Measurements from ENCODE around the gene DEGS2.

Gene DEGS2

DNA sequence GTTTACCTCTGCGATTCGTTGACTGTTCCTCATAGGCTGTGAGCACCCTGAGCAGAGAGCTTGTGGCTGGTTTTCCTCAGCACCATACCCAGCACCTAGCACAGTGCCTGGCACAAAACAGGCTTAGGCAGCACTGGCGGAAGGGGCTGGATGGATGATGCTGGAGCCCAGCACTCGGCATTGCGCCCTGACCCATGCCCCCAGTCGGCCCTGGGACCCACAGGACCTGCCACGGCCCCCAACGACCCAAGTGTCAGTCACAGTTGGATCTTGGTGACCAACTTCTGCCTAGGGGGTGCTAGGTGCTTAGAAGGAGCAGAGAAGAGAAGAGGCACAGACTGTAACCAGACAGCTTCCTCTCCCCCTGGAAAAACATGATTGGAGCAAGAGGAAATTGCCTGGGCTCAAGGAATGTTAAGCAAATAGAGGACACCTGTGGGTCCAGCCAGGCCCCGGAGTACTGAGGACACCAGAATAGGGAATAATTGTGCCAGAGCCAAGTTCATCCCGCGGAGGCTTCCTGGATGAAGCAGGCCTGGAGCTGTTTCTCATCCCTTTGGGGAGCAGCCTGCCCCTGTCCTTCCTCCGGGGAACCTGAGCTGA, 31.5 kb downstream of the DEGS2 start (continued):
- TF ChIP-seq, protein P1, sequence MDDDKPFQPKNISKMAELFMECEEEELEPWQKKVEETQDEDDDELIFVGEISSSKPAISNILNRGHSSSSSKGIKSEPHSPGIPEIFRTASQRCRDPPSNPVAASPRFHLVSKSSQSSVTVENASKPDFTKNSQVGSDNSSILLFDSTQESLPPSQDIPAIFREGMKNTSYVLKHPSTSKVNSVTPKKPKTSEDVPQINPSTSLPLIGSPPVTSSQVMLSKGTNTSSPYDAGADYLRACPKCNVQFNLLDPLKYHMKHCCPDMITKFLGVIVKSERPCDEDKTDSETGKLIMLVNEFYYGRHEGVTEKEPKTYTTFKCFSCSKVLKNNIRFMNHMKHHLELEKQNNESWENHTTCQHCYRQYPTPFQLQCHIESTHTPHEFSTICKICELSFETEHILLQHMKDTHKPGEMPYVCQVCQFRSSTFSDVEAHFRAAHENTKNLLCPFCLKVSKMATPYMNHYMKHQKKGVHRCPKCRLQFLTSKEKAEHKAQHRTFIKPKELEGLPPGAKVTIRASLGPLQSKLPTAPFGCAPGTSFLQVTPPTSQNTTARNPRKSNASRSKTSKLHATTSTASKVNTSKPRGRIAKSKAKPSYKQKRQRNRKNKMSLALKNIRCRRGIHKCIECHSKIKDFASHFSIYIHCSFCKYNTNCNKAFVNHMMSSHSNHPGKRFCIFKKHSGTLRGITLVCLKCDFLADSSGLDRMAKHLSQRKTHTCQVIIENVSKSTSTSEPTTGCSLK (tag by site-specific recombination; IDR thresholded peaks at IDR 0.05) = no peak
- no peak for TF ChIP-seq ZNF600 (tag by site-specific recombination; IDR thresholded peaks at IDR 0.05)
- TF ChIP-seq ZNF654 (tag by site-specific recombination; IDR thresholded peaks at IDR 0.05; ENCODE audit: low read depth) = no peak
- no peak for TF ChIP-seq ZBTB1 (tag by site-specific recombination; IDR thresholded peaks at IDR 0.05)

- no peaks in the 10 kb centered on the region for H3K4me1 ChIP-seq (ENCODE audit: control insufficient read depth, insufficient read depth, low read length)
- POLR2A ChIA-PET = no interaction called here
- CTCF ChIA-PET = interaction anchor here (1.4 kb wide), 1 partner anchor 180 kb away, joined by 4 read pairs; no protein-coding TSS in a partner anchor
- H3K27ac ChIP-seq (ENCODE audit: extremely low read depth, low read depth, low read length) = no peak overlapping the region
- TF ChIP-seq, protein P2, sequence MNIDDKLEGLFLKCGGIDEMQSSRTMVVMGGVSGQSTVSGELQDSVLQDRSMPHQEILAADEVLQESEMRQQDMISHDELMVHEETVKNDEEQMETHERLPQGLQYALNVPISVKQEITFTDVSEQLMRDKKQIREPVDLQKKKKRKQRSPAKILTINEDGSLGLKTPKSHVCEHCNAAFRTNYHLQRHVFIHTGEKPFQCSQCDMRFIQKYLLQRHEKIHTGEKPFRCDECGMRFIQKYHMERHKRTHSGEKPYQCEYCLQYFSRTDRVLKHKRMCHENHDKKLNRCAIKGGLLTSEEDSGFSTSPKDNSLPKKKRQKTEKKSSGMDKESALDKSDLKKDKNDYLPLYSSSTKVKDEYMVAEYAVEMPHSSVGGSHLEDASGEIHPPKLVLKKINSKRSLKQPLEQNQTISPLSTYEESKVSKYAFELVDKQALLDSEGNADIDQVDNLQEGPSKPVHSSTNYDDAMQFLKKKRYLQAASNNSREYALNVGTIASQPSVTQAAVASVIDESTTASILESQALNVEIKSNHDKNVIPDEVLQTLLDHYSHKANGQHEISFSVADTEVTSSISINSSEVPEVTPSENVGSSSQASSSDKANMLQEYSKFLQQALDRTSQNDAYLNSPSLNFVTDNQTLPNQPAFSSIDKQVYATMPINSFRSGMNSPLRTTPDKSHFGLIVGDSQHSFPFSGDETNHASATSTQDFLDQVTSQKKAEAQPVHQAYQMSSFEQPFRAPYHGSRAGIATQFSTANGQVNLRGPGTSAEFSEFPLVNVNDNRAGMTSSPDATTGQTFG (tag by site-specific recombination; IDR thresholded peaks at IDR 0.05; ENCODE audit: borderline replicate concordance) = no peak
- TF ChIP-seq ZNF311 (tag by site-specific recombination; IDR thresholded peaks at IDR 0.05; ENCODE audit: borderline replicate concordance) (no peak), ZSCAN30 (tag by site-specific recombination; IDR thresholded peaks at IDR 0.05) (no peak), HOXD13 (CRISPR knock-in tag; IDR thresholded peaks at IDR 0.05; ENCODE audit: borderline replicate concordance) (no peak), ZNF555 (tag by site-specific recombination; conservative IDR thresholded peaks at IDR 0.05) (no peak), ZNF394 (tag by site-specific recombination; IDR thresholded peaks at IDR 0.05; ENCODE audit: borderline replicate concordance) (no peak), ZNF600 (tag by site-specific recombination; IDR thresholded peaks at IDR 0.05) (no peak), INSM2 (tag by site-specific recombination; IDR thresholded peaks at IDR 0.05) (no peak), ZXDB (tag by site-specific recombination; IDR thresholded peaks at IDR 0.05) (no peak), RBAK (tag by site-specific recombination; IDR thresholded peaks at IDR 0.05) (no peak), ZNF426 (tag by site-specific recombination; IDR thresholded peaks at IDR 0.05) (no peak), ELK4 (IDR thresholded peaks at IDR 0.05; ENCODE audit: borderline replicate concordance, low read depth, low read length) (no peak), ZNF645 (tag by site-specific recombination; IDR thresholded peaks at IDR 0.05) (no peak), ZNF571 (tag by site-specific recombination; IDR thresholded peaks at IDR 0.05) (no peak), ZNF16 (tag by site-specific recombination; IDR thresholded peaks at IDR 0.05; ENCODE audit: low read depth) (no peak), ZNF660 (tag by site-specific recombination; IDR thresholded peaks at IDR 0.05) (no peak), ZBTB20 (tag by site-specific recombination; IDR thresholded peaks at IDR 0.05) (no peak), ZNF239 (tag by site-specific recombination; IDR thresholded peaks at IDR 0.05) (no peak), ZBTB8A (tag by site-specific recombination; IDR thresholded peaks at IDR 0.05) (no peak)
- no peaks in the 10 kb centered on the region for H3K9me3 ChIP-seq (ENCODE audit: control insufficient read depth, insufficient read depth, low read depth, low read length)
- H3K4me3 ChIP-seq (ENCODE audit: low read depth, low read length) = no peak overlapping the region
- H3K36me3 ChIP-seq (ENCODE audit: control insufficient read depth in 2 of 2, insufficient read depth in 1 of 2, low read length in 2 of 2) = peaks cover 0 to 61% of the 10 kb centered on the region in 2 experiments; a peak in 2 of 3 replicates
Observed at GRCh38 chr14:100126401-100126800, 33.0 kb downstream of the DEGS2 start.

Measured in HEK293 (cell line).